HepG2 (cell line): Measurements from ENCODE around the gene CD80. TPM values are rescaled to one million over a fixed set of nuclear protein-coding genes. Genes with fewer than 3 reads are reported as not detected.

Experiments
- GPBP1L1 ChIP-seq: sonication (generic); formaldehyde crosslinking; IDR thresholded peaks from 2 replicates; pipeline ENCODE4 v1.5.0; 2020; ENCODE audit warnings: mild to moderate bottlenecking, missing genetic modification reagents
- PAXIP1 ChIP-seq: sonication (generic); formaldehyde crosslinking; conservative IDR thresholded peaks from 2 replicates; pipeline ENCODE4 v1.4.0; 2020; ENCODE audit warnings: mild to moderate bottlenecking, missing genetic modification reagents, moderate library complexity
- POLR2AphosphoS2 ChIP-seq: IDR thresholded peaks from 2 replicates; pipeline ENCODE4 v1.6.1; 2011; ENCODE audit warnings: low read depth, low read length, improper control_type of control experiment
- RORA ChIP-seq: sonication (generic); formaldehyde crosslinking; IDR thresholded peaks from 2 replicates; pipeline ENCODE4 v1.5.0; 2020; ENCODE audit warnings: mild to moderate bottlenecking, missing genetic modification reagents, moderate library complexity
- ZFP1 ChIP-seq: IDR thresholded peaks from 2 replicates; pipeline ENCODE4 v1.6.1; 2016
- ZNF317 ChIP-seq: sonication (generic); formaldehyde crosslinking; IDR thresholded peaks from 2 replicates; pipeline ENCODE4 v1.5.0; 2020; ENCODE audit warnings: mild to moderate bottlenecking, missing genetic modification reagents
- ZNF318 ChIP-seq: sonication (generic); formaldehyde crosslinking; IDR thresholded peaks from 2 replicates; pipeline ENCODE4 v1.4.0; 2020; ENCODE audit warnings: mild to moderate bottlenecking, missing genetic modification reagents
- polyA plus RNA-seq, 8 experiments: library from polyadenylated mRNA; depleted of rRNA in 3 of 8; stranded (reverse) in 7 of 8; unstranded in 1 of 8; fragments of >200 nt; fragmentation: Illumina TruSeq in 4 of 8; extraction: Trizol in 4 of 8; gene quantifications; 2 replicates each; pipeline versions ENCODE4 v1.2.1 to v1.2.3, GENCODE V29; 2011 to 2016; ENCODE audit warnings: low read depth in 4 of 8, missing spikeins in 1 of 8, mixed read lengths in 1 of 8; ENCODE audit not compliant: insufficient read depth in 1 of 8
- total RNA-seq, 5 experiments: library from RNA; depleted of rRNA; stranded (reverse); fragments of >200 nt; fragmentation: Illumina TruSeq; extraction: Trizol; gene quantifications; 2 replicates each; pipeline ENCODE4 v1.2.3, GENCODE V29; 2016; ENCODE audit warnings: low read depth in 1 of 5
- TF ChIP-seq, protein P1 (sequence below): sonication (generic); formaldehyde crosslinking; IDR thresholded peaks from 2 replicates; pipeline ENCODE4 v1.4.0; 2020; ENCODE audit warnings: missing genetic modification reagents
- TF ChIP-seq, protein P2 (sequence below): sonication (generic); formaldehyde crosslinking; IDR thresholded peaks from 2 replicates; pipeline ENCODE4 v1.4.0; 2020; ENCODE audit warnings: mild to moderate bottlenecking, missing genetic modification reagents

CD80 gene
- total and polyA plus RNA-seq, 2 of the 13 experiments (the other 11 are each of a cell fraction or from before 2014, with no cell fraction given) = not detected

DNA sequence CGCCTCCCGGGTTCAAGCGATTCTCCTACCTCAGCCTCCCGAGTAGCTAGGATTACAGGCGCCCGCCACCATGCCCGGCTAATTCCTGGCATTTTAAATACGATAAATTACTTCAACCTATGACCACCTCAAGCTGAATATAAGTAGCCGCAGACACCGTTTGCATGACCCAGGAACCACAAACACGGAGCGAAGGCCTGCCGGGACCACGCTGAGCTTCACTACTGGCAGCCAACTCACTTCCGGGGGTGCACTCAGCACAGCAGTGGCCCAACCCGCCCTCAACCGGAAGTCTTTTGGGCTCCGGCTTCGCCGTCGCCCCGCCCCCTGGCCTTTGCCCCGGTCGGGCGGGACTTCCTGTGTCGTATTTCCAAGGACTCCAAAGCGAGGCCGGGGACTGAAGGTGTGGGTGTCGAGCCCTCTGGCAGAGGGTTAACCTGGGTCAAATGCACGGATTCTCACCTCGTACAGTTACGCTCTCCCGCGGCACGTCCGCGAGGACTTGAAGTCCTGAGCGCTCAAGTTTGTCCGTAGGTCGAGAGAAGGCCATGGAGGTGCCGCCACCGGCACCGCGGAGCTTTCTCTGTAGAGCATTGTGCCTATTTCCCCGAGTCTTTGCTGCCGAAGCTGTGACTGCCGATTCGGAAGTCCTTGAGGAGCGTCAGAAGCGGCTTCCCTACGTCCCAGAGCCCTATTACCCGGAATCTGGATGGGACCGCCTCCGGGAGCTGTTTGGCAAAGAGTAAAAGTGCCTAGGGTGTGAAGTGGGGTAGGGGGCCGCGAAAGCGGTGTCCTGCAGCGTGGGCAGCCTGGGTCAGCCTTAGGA, 61.0 kb downstream of the CD80 start, which contains the start of gene TIMMDC1 (continued):
- TF ChIP-seq GPBP1L1 (CRISPR knock-in tag) (no peak), PAXIP1 (CRISPR knock-in tag) (peak; percentile 52), RORA (CRISPR knock-in tag) (no peak), ZNF318 (CRISPR knock-in tag) (no peak), ZFP1 (CRISPR knock-in tag) (peak; percentile 64; the same call in 1 of the 2 replicates), ZNF317 (CRISPR knock-in tag) (peak; percentile 80; the same call in 1 of the 2 replicates), POLR2AphosphoS2 (no peak)
- TF ChIP-seq, protein P1, sequence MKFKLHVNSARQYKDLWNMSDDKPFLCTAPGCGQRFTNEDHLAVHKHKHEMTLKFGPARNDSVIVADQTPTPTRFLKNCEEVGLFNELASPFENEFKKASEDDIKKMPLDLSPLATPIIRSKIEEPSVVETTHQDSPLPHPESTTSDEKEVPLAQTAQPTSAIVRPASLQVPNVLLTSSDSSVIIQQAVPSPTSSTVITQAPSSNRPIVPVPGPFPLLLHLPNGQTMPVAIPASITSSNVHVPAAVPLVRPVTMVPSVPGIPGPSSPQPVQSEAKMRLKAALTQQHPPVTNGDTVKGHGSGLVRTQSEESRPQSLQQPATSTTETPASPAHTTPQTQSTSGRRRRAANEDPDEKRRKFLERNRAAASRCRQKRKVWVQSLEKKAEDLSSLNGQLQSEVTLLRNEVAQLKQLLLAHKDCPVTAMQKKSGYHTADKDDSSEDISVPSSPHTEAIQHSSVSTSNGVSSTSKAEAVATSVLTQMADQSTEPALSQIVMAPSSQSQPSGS (CRISPR knock-in tag) = peak; percentile 77
- TF ChIP-seq, protein P2, sequence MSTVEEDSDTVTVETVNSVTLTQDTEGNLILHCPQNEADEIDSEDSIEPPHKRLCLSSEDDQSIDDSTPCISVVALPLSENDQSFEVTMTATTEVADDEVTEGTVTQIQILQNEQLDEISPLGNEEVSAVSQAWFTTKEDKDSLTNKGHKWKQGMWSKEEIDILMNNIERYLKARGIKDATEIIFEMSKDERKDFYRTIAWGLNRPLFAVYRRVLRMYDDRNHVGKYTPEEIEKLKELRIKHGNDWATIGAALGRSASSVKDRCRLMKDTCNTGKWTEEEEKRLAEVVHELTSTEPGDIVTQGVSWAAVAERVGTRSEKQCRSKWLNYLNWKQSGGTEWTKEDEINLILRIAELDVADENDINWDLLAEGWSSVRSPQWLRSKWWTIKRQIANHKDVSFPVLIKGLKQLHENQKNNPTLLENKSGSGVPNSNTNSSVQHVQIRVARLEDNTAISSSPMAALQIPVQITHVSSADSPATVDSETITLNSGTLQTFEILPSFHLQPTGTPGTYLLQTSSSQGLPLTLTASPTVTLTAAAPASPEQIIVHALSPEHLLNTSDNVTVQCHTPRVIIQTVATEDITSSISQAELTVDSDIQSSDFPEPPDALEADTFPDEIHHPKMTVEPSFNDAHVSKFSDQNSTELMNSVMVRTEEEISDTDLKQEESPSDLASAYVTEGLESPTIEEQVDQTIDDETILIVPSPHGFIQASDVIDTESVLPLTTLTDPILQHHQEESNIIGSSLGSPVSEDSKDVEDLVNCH (CRISPR knock-in tag) = no peak
